ENCODE data around the gene TBXA2R. TPM values are rescaled to one million over a fixed set of nuclear protein-coding genes. Genes with fewer than 3 reads are reported as not detected.

TBXA2R gene
- total RNA-seq, 4 donors from 2014 or later, result 1.4 to 14.9 (median 4.5) TPM

DNA sequence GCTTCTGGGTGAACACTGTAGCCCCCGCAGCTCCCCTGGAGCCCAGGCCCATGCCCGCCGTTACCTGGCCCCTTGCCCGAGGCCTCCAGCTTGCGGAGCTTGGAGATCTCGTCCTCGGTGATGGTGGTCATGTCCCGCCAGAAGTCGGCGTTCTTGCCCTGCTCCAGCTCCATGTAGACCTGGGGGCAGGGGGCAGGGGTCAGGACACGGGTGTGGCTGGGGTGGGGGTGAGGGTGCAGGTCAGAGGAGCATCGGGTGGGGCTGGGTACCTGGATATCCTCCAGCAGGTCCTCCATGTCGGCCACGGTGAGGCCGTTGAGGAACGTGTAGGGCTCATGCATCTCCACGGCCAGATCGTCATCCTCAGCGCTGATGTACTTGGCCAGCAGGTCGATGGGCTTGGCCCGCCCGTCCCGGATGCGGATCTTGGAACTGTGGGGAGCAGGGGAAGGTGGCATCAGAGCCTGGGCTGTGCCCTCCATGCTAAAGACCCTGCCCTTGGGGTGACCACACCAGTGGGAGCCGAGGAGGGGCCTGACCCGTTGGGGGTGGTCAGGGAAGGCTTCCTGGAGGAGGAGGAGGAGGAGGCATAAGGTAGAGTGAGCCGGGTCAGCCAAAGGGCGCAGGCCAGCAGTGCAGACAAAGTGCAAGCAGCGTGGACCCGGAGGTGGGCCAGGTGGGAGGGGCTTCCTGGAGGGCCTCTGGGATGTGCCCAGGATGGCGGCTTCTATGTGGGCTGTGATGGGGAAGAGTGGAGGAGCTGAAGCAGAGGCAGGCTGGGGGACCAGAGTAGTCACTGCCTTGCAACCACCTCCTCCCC is 12.3 kb upstream of the TBXA2R start:
- Histone ChIP-seq H3K4me1 (peaks cover 0 to 43% (median 10%) of the 10 kb centered on the region in 3 donors), H3K36me3 (peaks cover 0 to 85% of the 10 kb centered on the region in 2 donors), H3K27ac (peak overlapping the region in 2 of 4 donors; percentile 54 to 62), H3K27me3 (no peaks in the 10 kb centered on the region), H3K9me3 (no peaks in the 10 kb centered on the region), H3K4me3 (no peak overlapping the region)
- no peak for TF ChIP-seq POLR2AphosphoS5 (IDR thresholded peaks at IDR 0.05)
- no peak for TF ChIP-seq EP300 (IDR thresholded peaks at IDR 0.05)
- no peak for TF ChIP-seq POLR2A (IDR thresholded peaks at IDR 0.05)
- TF ChIP-seq, protein P1, sequence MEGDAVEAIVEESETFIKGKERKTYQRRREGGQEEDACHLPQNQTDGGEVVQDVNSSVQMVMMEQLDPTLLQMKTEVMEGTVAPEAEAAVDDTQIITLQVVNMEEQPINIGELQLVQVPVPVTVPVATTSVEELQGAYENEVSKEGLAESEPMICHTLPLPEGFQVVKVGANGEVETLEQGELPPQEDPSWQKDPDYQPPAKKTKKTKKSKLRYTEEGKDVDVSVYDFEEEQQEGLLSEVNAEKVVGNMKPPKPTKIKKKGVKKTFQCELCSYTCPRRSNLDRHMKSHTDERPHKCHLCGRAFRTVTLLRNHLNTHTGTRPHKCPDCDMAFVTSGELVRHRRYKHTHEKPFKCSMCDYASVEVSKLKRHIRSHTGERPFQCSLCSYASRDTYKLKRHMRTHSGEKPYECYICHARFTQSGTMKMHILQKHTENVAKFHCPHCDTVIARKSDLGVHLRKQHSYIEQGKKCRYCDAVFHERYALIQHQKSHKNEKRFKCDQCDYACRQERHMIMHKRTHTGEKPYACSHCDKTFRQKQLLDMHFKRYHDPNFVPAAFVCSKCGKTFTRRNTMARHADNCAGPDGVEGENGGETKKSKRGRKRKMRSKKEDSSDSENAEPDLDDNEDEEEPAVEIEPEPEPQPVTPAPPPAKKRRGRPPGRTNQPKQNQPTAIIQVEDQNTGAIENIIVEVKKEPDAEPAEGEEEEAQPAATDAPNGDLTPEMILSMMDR (IDR thresholded peaks at IDR 0.05), result no peak
- ATAC-seq, result no peak
- WGBS, 2 donors (ENCODE audit: low coverage in 1 of 2), result 74 to 93% methylated on average over 2 to 3 of the region's 31 CpGs

DNA sequence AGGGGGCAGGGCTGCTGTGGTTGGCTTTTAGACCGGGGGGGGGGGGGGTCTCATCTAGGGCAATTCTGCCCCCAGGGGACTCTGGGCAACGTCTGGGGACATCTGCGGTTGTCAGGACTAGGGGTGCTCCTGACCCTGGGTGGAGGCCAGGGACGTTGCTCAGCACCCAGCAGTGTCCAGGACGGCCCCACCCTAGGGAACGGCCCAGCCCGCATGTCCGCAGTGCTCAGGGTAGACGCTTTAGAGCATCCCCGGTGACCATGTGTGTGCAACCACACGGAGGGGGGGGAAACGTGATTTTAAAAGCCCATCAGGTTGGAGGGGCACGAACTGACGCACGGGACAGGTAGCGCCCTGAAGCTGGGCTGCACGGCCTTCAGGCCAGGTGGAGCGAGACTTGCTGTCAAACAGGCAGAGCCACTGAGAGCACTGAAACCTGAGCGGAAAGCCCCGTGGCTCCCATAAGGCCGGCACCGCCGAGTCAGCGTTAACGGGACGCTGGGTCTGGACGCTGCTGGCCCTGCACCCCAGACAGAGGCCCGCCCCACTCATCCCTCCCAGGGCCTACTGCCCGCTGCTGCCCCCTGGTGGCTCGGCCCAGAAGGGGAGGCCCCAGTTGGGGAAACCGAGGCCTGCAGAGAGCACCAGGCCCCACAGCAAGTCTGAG is 11.6 kb upstream of the TBXA2R start:
- Histone ChIP-seq H3K4me3 (peak overlapping the region in 1 of 2 donors; percentile 26), H3K4me1 (peaks cover 0 to 47% (median 18%) of the 10 kb centered on the region in 3 donors), H3K27me3 (no peaks in the 10 kb centered on the region), H3K27ac (peak overlapping the region in 3 of 4 donors; percentile 54 to 71 (median 62)), H3K9me3 (no peaks in the 10 kb centered on the region), H3K36me3 (peaks cover 0 to 85% of the 10 kb centered on the region in 2 donors)
- TF ChIP-seq EP300 (IDR thresholded peaks at IDR 0.05) (no peak), POLR2A (IDR thresholded peaks at IDR 0.05) (no peak), POLR2AphosphoS5 (IDR thresholded peaks at IDR 0.05) (no peak)
- TF ChIP-seq, protein P1 (IDR thresholded peaks at IDR 0.05), result peak in 3 of 4 experiments; percentile 97 to 100 (median 97)
- WGBS, 2 donors (ENCODE audit: low coverage in 1 of 2), result no CpG with 5 or more reads among the region's 31 CpGs
- peak; percentile 84 for ATAC-seq

DNA sequence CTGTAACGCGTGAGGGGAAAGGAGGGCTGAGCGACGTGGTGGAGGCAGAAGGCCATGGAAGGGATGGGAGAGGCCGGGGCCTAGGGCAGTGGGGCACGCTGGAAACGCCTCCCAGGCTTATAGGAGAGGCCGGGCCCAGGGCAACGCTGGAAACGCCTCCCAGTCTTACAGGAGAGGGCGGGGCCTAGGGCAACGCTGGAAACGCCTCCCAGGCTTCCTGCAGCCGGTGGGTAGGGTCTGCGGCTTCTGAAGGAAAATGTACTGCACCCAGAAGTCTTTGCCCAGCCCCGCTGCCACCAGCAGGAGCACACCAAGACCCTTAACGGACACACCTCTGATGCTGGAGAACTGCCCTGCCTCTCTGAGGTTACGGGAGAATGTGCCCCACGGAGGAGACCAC is 10.8 kb upstream of the TBXA2R start:
- H3K4me1 ChIP-seq, result peaks cover 0 to 55% (median 21%) of the 10 kb centered on the region in 3 donors
- no peaks in the 10 kb centered on the region for H3K9me3 ChIP-seq
- H3K27me3 ChIP-seq, result no peaks in the 10 kb centered on the region
- TF ChIP-seq POLR2A (IDR thresholded peaks at IDR 0.05), result no peak
- no peak for TF ChIP-seq EP300 (IDR thresholded peaks at IDR 0.05)
- TF ChIP-seq, protein P1 (IDR thresholded peaks at IDR 0.05), result no peak
- TF ChIP-seq POLR2AphosphoS5 (IDR thresholded peaks at IDR 0.05), result no peak
- peak; percentile 65 for ATAC-seq
- H3K27ac ChIP-seq, result peak overlapping the region in 3 of 4 donors; percentile 54 to 71 (median 62)
- 63 to 82% methylated on average over 4 to 6 of the region's 19 CpGs for WGBS, 2 donors (ENCODE audit: low coverage in 1 of 2)
- peaks cover 0 to 85% of the 10 kb centered on the region in 2 donors for H3K36me3 ChIP-seq
- H3K4me3 ChIP-seq, result no peak overlapping the region

DNA sequence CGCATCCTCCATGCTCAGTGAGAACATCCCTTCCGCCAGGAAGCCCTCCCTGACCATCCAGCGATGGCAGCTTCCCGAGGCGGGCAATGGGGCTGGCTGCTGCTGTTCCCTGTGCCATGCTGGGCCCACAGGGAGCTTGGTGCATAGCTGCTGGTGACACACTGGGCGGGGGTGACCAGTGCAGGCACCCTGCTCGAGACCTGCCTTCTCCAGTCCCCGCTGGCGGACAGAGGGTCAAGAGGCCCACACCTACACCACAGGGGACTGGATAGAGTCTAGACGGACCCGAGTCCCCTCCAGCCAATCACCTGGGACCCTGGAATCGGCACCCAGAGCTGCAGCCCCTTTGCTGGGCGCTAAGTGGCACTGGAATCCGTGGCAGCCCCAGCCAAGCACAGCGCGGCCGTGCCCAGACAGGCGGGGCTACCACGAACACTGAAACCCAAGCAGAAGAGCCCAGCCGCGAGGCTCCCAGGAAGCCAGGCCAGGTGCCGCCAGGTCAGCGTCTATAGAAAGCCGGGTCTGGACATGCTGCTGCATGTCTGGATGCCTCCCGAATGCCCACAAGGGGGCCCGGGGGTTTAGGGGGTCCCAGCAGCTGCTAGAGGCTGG is 9.0 kb upstream of the TBXA2R start:
- H3K27me3 ChIP-seq, result no peaks in the 10 kb centered on the region
- no peak for ATAC-seq
- no peak overlapping the region for H3K4me3 ChIP-seq
- no CpG with 5 or more reads among the region's 26 CpGs for WGBS, 2 donors (ENCODE audit: low coverage in 1 of 2)
- H3K4me1 ChIP-seq, result peaks cover 0 to 60% (median 21%) of the 10 kb centered on the region in 3 donors
- TF ChIP-seq, protein P1 (IDR thresholded peaks at IDR 0.05), result no peak
- TF ChIP-seq POLR2AphosphoS5 (IDR thresholded peaks at IDR 0.05) (no peak), POLR2A (IDR thresholded peaks at IDR 0.05) (no peak), EP300 (IDR thresholded peaks at IDR 0.05) (no peak)
- H3K27ac ChIP-seq, result peak overlapping the region in 1 of 4 donors; percentile 63
- no peaks in the 10 kb centered on the region for H3K9me3 ChIP-seq
- H3K36me3 ChIP-seq, result peaks cover 0 to 85% of the 10 kb centered on the region in 2 donors

Measured in gastroesophageal sphincter (tissue), 4 donors.